Transverse colon (tissue), 4 donors: ENCODE measurements around the gene MYZAP.

Experiments
- POLR2A ChIP-seq: fragments of 450-650 bp; IDR thresholded peaks from one replicate; pipeline ENCODE4 v1.6.1; 2016; ENCODE audit warnings: antibody characterized with exemption, mild to moderate bottlenecking, moderate library complexity
- POLR2AphosphoS5 ChIP-seq, 3 donors: sonication (generic); formaldehyde crosslinking; IDR thresholded peaks; one replicate each; pipeline ENCODE4 v1.6.1; 2016; ENCODE audit warnings: antibody characterized with exemption in 3 of 3
- TF ChIP-seq, protein P1 (sequence below), 5 experiments: fragments of 200-600 bp in 3 of 5; fragments of 450-650 bp in 2 of 5; sonication (generic) in 3 of 5; IDR thresholded peaks; 1 replicate in 2 of 5; 2 replicates in 3 of 5; pipeline ENCODE4 v1.5.1; 2016 to 2017; ENCODE audit warnings: antibody characterized with exemption in 5 of 5, inconsistent platforms in 3 of 5, mild to moderate bottlenecking in 2 of 5, moderate library complexity in 1 of 5

DNA sequence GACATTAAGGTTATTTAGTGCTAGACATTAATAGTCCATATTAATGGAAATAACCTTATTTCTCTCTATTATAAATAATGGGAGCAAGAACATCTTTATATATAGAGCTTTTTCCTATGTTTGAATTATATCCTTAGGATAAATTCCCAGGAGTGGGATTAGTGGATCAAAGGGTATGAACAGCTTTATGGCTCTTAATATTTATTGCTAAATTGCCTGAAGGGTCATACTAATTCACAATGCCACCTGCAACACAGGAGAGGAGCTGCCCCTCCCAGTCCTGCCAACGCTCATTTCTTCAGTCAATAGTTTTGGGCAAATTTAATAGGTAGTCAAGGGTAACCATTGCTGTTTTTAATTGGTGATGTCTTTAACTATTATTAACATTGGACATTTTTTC lies 65.9 kb downstream of the MYZAP start:
- TF ChIP-seq, protein P1, sequence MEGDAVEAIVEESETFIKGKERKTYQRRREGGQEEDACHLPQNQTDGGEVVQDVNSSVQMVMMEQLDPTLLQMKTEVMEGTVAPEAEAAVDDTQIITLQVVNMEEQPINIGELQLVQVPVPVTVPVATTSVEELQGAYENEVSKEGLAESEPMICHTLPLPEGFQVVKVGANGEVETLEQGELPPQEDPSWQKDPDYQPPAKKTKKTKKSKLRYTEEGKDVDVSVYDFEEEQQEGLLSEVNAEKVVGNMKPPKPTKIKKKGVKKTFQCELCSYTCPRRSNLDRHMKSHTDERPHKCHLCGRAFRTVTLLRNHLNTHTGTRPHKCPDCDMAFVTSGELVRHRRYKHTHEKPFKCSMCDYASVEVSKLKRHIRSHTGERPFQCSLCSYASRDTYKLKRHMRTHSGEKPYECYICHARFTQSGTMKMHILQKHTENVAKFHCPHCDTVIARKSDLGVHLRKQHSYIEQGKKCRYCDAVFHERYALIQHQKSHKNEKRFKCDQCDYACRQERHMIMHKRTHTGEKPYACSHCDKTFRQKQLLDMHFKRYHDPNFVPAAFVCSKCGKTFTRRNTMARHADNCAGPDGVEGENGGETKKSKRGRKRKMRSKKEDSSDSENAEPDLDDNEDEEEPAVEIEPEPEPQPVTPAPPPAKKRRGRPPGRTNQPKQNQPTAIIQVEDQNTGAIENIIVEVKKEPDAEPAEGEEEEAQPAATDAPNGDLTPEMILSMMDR (IDR thresholded peaks at IDR 0.05), result no peak
- TF ChIP-seq POLR2A (no peak), POLR2AphosphoS5 (IDR thresholded peaks at IDR 0.05) (no peak)
